ENCODE data around the gene ATG5.
"Not testable (repeated sequence)": the region's sequence is repeated elsewhere in the genome, so short reads cannot be mapped to it uniquely, and the experiment has no call there.

GRCh38 chr6:106229876-106230445 is 95.6 kb downstream of the ATG5 start:
- TF ChIP-seq CTCF (IDR thresholded peaks at IDR 0.05); POLR2A (IDR thresholded peaks at IDR 0.05; ENCODE audit: low read depth); POLR2AphosphoS5 (IDR thresholded peaks at IDR 0.05); EP300 (IDR thresholded peaks at IDR 0.05): not testable (repeated sequence)
